HG03159 (cell line): ENCODE data around the gene TNKS2.
"Not testable (repeated sequence)": the region's sequence is repeated elsewhere in the genome, so short reads cannot be mapped to it uniquely, and the experiment has no call there.

Experiments used
- ATAC-seq: cut with Tn5 transposase; IDR thresholded peaks from one replicate; pipeline ENCODE4 v1.9.1; 2021; ENCODE audit warnings: mild to moderate bottlenecking, moderate library complexity; ENCODE audit not compliant: unreplicated experiment

TNKS2 gene

GRCh38 chr10:91797874-91798648, at the start of gene TNKS2:
Gene TNKS2 (plus strand): TSS chr10:91798426. CDS start chr10:91798691, 265 bp downstream.
- ATAC-seq: peak; percentile 75

GRCh38 chr10:91749592-91749991, 48.6 kb upstream of the TNKS2 start:
- ATAC-seq: not testable (repeated sequence)

- ATAC-seq: no peak
Measured at GRCh38 chr10:91756286-91756685, 41.9 kb upstream of the TNKS2 start.

GRCh38 chr10:91758303-91759146, 39.7 kb upstream of the TNKS2 start:
- no peak for ATAC-seq

DNA sequence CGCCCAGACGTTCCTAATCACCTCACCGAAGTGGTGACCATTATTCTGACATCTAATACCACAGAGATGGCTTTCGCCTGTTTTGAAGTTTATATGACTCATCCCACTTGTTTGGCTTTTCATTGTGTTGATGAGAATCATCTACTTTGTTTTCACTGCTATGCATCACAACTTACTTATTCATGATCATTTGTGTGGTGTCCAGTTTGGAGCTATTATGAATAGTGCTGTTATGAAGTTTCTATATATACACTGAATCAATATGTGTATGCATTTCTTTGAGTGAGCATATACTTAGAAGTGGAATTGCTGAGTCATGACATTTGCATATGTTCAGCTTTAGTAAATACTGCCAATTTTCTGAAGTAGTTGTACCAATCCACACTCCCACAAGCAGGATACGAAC, 38.6 kb upstream of the TNKS2 start:
- no peak for ATAC-seq

DNA sequence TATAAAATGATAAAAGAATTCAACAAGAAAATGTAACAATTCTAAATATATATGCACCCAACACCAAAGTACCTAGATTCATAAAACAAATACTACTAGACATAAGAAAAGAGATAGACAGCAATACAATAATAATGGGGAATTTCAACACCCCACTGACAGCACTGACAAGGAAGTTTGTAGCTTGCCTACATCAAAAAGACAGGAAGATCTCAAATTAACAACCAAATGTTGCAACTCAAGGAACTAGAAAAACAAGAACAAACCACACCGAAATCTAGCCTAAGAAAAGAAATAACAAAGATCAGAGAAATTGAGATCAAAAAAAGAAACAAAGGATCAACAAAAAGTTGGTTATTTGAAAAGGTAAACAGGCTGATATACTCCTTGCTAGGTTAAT, 36.5 kb upstream of the TNKS2 start:
- ATAC-seq: no peak

- no peak for ATAC-seq
Measured at GRCh38 chr10:91762878-91763277, 35.3 kb upstream of the TNKS2 start.

DNA sequence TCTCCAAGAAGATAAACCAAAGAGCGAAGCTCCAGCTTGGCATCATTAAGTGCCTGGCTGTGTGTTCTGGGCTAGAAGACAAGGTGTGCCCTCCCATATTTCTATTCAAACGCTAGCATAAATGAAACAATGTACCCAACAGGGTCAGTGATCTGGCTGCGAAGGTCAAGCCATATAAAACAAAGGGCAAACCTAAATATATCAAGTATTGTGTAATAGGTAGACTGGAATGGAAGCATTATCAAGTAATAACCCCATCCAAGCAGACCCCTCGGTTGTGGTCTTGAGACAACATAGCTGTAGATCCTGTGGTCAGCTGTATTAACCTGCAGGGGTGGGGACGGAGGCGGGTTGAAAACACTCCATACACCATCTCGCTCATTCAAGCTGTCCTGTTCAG, 31.6 kb upstream of the TNKS2 start:
- ATAC-seq: no peak

- no peak for ATAC-seq
Measured at GRCh38 chr10:91768123-91768522, 30.1 kb upstream of the TNKS2 start.

- no peak for ATAC-seq
Measured at GRCh38 chr10:91771907-91772306, 26.3 kb upstream of the TNKS2 start.

DNA sequence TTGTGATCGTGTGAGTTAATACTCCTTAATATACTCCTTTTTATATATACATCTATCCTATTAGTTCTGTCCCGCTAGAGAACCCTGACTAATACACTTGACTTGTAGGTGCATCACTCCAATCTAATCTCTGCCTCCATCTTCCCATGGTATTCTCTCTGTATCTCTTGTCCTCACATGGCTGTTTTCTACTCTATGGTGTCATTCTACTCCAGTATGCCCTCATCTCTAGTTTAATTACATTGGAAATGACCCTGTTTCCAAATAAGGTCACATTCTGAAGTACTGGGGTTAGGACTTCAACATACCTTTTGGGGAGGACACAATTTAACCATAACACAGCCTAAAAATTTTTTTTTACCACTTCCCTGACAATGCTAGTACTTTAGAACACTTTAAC, 25.8 kb upstream of the TNKS2 start:
- no peak for ATAC-seq

- ATAC-seq: no peak
Measured at GRCh38 chr10:91772869-91773268, 25.4 kb upstream of the TNKS2 start.

DNA sequence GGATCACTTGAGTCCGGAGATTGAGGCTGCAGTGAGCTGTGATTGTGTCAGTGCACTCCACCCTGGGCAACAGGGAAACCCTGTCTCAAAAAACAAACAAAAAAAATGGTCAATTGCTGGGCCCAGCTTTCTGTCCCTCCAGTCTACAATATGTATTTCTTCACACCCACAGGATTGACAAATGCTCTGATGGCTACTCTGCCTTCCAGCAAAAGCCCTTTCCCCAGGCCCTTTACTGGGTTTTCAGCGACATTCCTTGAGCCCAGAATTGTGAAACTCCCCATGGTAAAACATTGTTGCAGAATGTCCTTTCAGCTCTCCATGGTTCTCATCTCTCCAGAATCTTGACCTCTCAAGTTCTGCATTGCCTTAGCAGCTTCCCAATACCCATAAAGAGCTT, 23.7 kb upstream of the TNKS2 start:
- ATAC-seq: no peak

- ATAC-seq: no peak
Measured at GRCh38 chr10:91775731-91776130, 22.5 kb upstream of the TNKS2 start.

GRCh38 chr10:91776266-91776665, 22.0 kb upstream of the TNKS2 start:
- no peak for ATAC-seq

DNA sequence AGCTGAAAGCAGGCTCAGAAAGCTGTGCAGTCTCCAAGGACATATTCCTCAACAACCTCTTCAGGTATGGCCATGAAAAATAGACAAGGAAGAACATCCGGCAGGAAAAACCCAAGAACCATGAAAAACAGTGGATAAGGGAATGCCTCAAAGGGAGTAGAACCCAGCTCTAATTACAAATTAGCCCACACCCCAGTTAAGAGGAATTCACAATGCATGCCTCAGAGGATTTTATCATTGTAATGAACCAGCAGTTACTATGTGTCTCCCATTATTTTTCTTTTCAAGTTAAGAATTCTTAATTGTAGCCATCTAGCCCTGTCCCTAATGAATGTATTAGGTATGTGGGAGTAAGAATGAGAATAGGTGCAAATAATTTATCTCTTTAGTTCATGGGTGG, 19.7 kb upstream of the TNKS2 start:
- ATAC-seq: no peak

- no peak for ATAC-seq
Measured at GRCh38 chr10:91779011-91779605, 19.1 kb upstream of the TNKS2 start.

GRCh38 chr10:91782539-91782938, 15.7 kb upstream of the TNKS2 start:
- no peak for ATAC-seq

- no peak for ATAC-seq
Measured at GRCh38 chr10:91785830-91786229, 12.4 kb upstream of the TNKS2 start.

GRCh38 chr10:91787258-91787657, 11.0 kb upstream of the TNKS2 start:
- ATAC-seq: no peak

- no peak for ATAC-seq
Measured at GRCh38 chr10:91787810-91788209, 10.4 kb upstream of the TNKS2 start.

GRCh38 chr10:91788527-91788926, 9.7 kb upstream of the TNKS2 start:
- no peak for ATAC-seq
